Measurements from ENCODE around the gene ARMC6.

ARMC6 gene

DNA sequence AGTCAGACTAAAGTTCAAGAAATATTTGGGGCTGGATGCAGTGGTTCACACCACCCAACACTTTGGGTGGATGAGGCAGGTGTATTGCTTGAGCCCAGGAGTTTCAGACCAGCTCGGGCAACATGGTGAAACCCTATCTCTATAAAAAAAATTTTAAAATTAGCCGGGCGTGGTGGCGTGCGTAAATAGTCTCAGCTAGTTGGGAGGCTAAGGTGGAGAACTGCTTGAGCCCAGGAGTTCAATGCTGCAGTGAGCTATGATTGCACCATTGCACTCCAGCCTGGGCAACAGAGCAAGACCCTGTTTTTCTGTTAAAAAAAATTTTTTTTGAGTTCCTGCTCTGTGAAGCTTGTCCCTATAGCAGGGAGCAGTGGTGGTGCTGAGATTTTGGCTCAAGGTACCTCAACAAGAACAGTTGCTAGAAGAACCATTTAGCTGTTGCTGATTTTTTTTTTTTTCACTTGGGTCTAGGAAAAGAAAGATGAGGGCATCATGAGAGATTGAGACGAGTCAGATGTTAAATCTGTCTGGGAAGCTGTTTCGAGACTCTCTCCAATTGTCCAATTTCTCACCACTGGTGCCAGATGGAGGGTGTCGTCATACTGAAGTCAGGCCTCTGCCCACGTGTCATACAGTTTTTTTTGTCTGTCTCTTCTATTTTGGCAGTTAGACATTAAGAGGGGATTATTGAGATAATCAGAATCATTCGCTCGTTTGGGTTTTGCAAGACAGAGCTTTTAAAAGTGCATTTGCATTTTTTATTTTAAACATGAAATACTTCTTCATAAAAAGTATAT is 34.1 kb downstream of the ARMC6 start:
- DNase-seq (ENCODE audit: low spot score) = no peak
- TF ChIP-seq, protein P1, sequence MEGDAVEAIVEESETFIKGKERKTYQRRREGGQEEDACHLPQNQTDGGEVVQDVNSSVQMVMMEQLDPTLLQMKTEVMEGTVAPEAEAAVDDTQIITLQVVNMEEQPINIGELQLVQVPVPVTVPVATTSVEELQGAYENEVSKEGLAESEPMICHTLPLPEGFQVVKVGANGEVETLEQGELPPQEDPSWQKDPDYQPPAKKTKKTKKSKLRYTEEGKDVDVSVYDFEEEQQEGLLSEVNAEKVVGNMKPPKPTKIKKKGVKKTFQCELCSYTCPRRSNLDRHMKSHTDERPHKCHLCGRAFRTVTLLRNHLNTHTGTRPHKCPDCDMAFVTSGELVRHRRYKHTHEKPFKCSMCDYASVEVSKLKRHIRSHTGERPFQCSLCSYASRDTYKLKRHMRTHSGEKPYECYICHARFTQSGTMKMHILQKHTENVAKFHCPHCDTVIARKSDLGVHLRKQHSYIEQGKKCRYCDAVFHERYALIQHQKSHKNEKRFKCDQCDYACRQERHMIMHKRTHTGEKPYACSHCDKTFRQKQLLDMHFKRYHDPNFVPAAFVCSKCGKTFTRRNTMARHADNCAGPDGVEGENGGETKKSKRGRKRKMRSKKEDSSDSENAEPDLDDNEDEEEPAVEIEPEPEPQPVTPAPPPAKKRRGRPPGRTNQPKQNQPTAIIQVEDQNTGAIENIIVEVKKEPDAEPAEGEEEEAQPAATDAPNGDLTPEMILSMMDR (IDR thresholded peaks at IDR 0.05; ENCODE audit: extremely low read depth, missing control alignments) = no peak

DNA sequence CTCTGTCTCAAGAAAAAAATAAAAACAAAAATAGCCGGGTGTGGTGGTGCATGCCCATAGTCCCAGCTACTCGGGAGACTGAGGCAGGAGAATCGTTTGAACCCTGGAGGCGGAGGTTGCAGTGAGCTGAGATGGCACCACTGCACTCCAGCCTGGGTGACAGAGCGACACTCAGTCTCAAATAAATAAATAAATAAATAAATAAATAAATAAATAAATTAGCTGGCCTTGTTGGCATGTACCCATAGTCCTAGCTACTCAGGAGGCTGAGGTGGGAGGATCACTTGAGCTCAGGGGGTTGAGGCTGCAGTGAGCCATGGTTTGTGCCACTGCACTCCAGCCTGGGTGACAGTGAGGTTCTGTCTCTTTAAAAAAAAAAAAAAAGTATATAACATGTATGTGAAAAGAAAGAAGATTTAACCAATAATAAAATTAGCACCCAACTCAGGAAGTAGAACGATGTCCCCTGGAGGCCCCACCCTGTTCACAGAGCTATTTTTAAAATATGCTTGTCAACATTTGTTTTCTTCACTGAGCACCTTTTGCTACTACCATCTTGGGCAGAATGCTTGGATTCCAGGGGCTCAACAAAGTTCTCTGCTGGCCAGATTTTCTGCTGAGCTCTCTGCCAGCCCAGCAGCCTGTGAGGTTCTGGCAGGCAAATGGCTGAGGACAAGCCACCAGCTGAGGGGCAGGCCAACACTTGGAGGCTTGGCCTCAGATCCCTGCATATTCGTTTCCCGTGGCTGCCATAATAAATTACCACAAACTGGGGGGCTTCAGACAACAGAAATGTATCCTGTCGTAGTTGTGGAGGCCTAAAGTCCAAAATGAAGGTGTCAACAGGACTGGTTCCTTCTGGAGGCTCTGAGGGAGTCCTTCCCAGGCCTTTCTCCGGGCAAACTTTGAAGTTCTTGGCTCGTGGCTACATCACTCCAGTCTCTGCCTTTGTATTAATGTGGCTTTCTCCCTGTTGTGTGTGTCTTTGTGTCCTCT is 35.6 kb downstream of the ARMC6 start:
- TF ChIP-seq, protein P1 (IDR thresholded peaks at IDR 0.05; ENCODE audit: extremely low read depth, missing control alignments) = no peak
- DNase-seq (ENCODE audit: low spot score) = peak; percentile 58

DNA sequence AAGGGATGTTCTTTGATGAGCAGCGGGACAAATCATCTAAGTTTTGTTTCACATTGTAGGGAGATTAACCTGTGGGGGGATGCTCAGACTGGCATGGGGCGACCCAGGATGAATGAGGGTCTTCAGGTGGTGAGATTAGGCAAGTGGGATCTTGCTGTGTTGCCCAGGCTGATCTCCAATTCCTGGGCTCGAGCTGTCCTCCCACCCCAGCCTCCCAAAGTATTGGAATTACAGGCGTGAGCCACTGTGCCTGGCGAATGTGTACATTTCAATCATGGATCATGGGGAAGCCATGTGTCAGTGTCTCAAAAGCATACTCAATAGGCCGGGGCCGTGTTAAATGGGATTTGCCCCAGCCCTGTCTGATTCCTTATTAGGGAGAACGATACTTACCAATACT is 38.5 kb downstream of the ARMC6 start:
- no peak for DNase-seq (ENCODE audit: low spot score)
- TF ChIP-seq, protein P1 (IDR thresholded peaks at IDR 0.05; ENCODE audit: extremely low read depth, missing control alignments) = no peak

DNA sequence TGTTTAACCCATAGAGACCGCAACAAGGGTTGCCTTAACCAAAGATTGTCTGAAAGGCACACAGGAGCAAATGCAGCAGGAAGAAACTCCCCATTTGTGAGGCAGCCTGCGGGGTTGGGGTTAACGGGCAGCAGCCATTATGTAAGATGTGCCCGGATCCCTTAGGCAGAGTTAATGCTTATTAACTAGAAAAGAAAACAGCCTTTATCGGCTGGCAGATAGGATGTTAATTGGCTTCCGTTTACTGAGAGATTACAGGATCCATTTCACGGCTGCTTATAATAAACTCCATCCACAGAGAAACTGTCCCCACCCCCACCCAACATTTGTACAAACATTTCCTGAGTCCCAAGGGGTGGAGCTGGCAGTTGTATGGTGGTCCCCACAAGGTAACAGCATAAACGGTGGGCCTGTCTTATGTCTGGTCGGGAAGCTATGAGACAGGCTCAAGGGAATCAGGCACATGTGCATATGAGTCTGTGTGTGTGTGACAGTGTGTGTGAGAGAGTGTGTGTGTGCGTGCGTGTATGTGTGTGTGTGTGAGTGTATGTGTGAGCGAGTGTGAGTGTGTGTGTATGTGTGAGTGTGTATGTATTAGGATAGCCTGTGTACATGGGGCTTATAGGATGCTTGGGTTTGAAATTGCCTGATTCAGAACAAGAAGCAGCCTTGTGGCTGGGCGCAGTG is 40.9 kb downstream of the ARMC6 start:
- TF ChIP-seq, protein P1 (IDR thresholded peaks at IDR 0.05; ENCODE audit: extremely low read depth, missing control alignments) = no peak
- DNase-seq (ENCODE audit: low spot score) = no peak

DNA sequence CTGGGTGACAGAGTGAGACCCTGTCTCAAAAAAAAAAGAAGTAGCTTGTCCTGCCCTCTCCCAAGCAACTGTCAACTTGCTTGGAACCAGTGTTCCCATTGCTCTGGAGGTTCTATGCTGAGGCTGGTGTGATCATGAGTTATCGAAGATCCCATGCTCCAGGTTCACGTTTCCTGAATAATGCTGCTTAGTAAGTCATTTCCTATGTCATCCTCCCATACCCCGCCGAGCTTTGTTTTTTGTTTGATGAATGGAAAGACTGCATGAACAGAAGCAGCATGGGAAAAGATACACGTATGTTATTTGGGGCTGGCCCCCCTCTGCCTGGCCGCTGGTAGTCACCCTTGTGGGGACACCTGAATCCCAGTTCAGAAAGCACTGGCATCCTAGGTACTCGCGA is 41.7 kb downstream of the ARMC6 start:
- TF ChIP-seq, protein P1 (IDR thresholded peaks at IDR 0.05; ENCODE audit: extremely low read depth, missing control alignments) = no peak
- no peak for DNase-seq (ENCODE audit: low spot score)

DNA sequence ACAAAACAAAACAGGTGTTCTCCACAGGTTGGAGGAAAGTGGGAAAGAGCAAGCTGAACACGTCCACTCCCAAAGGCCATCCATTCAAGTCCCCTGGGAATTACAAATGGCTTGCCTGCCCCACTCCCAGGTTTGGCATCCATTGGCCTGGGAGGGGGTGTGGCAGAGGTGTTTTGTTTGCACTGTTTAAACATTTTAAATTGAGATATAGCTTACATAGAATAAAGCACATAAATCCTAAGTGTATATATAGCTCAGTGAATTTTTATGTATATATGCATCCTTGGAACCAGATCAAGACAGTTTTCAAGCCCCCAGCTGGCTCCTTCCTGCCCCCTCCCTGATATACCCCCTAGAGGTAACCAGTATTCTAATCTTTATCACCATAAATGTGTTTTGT is 43.1 kb downstream of the ARMC6 start:
- no peak for DNase-seq (ENCODE audit: low spot score)
- TF ChIP-seq, protein P1 (IDR thresholded peaks at IDR 0.05; ENCODE audit: extremely low read depth, missing control alignments) = no peak
